GM12892 (cell line): ENCODE data around the gene DDX17.

Experiments used
- DNase-seq: peaks from one replicate; pipeline ENCODE4 v3.0.0; 2011; ENCODE audit not compliant: insufficient read length
- FAIRE-seq: peaks from 2 replicates; lab custom pipeline; 2011; peaks lifted over from hg19 to GRCh38; lab: Jason Lieb, UNC
- POLR2A ChIP-seq: IDR thresholded peaks from 2 replicates; pipeline ENCODE4 v1.6.1; 2011; ENCODE audit warnings: low read depth, low read length, control low read depth
- POLR2AphosphoS5 ChIP-seq: IDR thresholded peaks from 2 replicates; pipeline ENCODE4 v1.6.1; 2011; ENCODE audit warnings: low read depth, low read length, control low read depth
- TAF1 ChIP-seq: IDR thresholded peaks from 2 replicates; pipeline ENCODE4 v1.6.1; 2011; ENCODE audit warnings: low read depth, mild to moderate bottlenecking, control low read depth, low read length, borderline replicate concordance

The DDX17 gene

GRCh38 chr22:38452373-38453065 is 53.6 kb downstream of the DDX17 start:
- no peak for DNase-seq
- no peak for FAIRE-seq
- no peak for TF ChIP-seq POLR2AphosphoS5
- no peak for TF ChIP-seq POLR2A
- TF ChIP-seq TAF1 = no peak

DNA sequence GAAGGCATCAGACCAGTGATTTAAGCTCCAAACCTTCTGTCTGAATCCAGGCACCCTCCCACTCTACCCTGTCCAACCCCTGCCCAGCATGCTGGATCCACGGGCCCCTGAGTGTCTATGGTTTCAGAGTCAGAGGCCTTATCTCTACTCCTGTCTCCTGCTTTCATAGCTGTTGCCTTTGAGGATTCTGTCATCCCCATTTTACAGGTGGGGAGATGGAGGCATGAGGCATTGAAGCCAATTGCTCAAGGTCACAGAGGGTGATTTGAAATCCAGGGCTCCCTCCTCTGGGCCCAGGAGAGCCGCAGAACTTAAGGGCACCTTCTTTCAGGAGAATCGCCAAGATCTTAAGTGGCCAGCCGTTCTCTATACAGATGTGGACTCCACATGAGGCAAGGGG is 54.2 kb downstream of the DDX17 start:
- no peak for TF ChIP-seq POLR2A
- no peak for TF ChIP-seq TAF1
- TF ChIP-seq POLR2AphosphoS5 = no peak
- FAIRE-seq (no peak), DNase-seq (no peak)

- TF ChIP-seq POLR2A = no peak
- no peak for TF ChIP-seq TAF1
- FAIRE-seq = no peak
Measured at GRCh38 chr22:38451404-38451803, 54.7 kb downstream of the DDX17 start.

DNA sequence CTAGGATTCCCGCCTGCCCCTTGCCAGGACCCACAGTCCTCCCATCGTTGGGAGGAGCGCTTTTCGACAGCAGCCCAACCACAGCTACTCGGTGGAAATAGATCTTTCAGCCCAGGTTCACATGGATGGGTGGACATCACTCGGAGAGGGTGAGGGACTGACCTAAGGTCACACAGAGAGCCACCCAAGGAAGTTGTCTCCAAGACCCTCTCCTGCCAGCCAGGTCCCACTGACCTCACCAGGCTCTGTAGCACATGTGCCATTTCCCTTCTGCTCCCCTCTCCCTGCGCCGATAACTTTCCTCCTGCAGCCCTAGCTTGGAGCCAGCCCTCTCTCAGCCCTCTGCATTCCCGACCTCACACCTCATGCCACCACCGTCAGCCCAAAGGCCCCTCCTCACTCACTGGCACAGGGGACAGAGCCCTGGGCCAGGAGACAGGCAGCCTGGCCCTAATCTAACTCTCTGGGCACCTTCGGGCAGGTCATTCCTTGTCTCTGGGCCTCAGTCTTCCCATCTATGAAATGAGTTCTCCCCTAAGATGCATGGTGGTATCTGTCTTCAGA is 55.8 kb downstream of the DDX17 start:
- TF ChIP-seq POLR2A = no peak
- no peak for TF ChIP-seq TAF1
- no peak for TF ChIP-seq POLR2AphosphoS5
- no peak for FAIRE-seq
- no peak for DNase-seq

More at GRCh38 chr22:38451404-38451803, 54.7 kb downstream of the DDX17 start:
- no peak for DNase-seq

- TF ChIP-seq POLR2AphosphoS5 (no peak), POLR2A (no peak), TAF1 (no peak)
- FAIRE-seq (no peak), DNase-seq (no peak)
Measured at GRCh38 chr22:38449776-38450175, 56.3 kb downstream of the DDX17 start.

- TF ChIP-seq TAF1 (no peak), POLR2A (no peak), POLR2AphosphoS5 (no peak)
- DNase-seq = no peak
- FAIRE-seq = no peak
Measured at GRCh38 chr22:38448945-38449745, 57.0 kb downstream of the DDX17 start.

DNA sequence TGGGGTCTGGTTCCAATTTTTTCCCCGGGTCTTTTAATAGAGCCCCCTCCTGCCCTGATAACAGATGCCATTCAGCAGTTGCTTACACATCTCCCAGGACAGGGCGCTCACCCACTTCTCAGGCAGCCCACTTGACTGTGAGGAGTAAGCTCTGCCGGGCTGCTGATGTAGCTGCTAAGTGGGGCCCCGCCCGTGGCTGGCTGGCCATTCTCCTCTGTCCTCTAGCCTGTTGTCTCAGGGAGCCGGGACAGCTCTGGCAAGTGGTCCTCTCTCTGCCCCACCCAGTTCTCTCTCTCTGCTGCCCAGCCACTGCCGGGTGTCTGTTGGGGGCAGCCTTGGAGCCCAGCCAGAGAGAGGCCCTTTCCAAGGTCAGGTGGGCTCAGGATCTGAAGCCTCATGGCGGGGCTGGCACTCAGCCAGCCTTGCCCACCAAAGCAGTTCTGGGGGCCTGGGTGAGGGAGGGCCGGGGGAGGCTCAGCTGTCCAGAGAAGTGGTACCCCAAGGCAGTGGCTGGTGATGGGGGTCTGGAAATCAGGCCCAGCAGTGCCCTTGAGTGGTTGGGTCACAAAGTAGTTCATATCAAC is 60.0 kb downstream of the DDX17 start:
- no peak for FAIRE-seq
- TF ChIP-seq POLR2A (no peak), POLR2AphosphoS5 (no peak), TAF1 (no peak)

GRCh38 chr22:38444783-38445182 is 61.3 kb downstream of the DDX17 start:
- FAIRE-seq = no peak

More for the DNA sequence above, 60.0 kb downstream of the DDX17 start:
- DNase-seq = no peak

GRCh38 chr22:38443628-38444521 is 62.2 kb downstream of the DDX17 start:
- FAIRE-seq (no peak), DNase-seq (no peak)
- TF ChIP-seq POLR2AphosphoS5 (no peak), POLR2A (no peak), TAF1 (no peak)

More at GRCh38 chr22:38444783-38445182, 61.3 kb downstream of the DDX17 start:
- no peak for DNase-seq
- TF ChIP-seq TAF1 (no peak), POLR2AphosphoS5 (no peak), POLR2A (no peak)

GRCh38 chr22:38442967-38443627 is 63.0 kb downstream of the DDX17 start:
- no peak for FAIRE-seq
- TF ChIP-seq TAF1 = no peak
- TF ChIP-seq POLR2AphosphoS5 = no peak
- TF ChIP-seq POLR2A = no peak
- DNase-seq = no peak

- DNase-seq = no peak
- FAIRE-seq = no peak
- TF ChIP-seq POLR2AphosphoS5 (no peak), TAF1 (no peak), POLR2A (no peak)
Measured at GRCh38 chr22:38441620-38442287, 64.4 kb downstream of the DDX17 start.
